GM23338 (cell line): ENCODE measurements around the gene ENTPD8. TPM values are rescaled to one million over a fixed set of nuclear protein-coding genes. Genes with fewer than 3 reads are reported as not detected.

Source experiments
- ATAC-seq: fragments of 200-7000 bp; cut with Tn5 transposase; 3 replicates; pipeline ENCODE4 v1.9.1; 2020
- DNase-seq: peaks from one replicate; pipeline ENCODE4 v3.0.0-alpha.2; 2015; ENCODE audit warnings: low spot score
- H2AFZ ChIP-seq: fragments of 200-600 bp; sonication (generic); 2 replicates; pipeline ENCODE4 v1.8.0; 2016; ENCODE audit warnings: antibody characterized with exemption, mild to moderate bottlenecking, moderate library complexity
- H3F3A ChIP-seq: fragments of 200-600 bp; sonication (generic); replicated peaks from 2 replicates; pipeline ENCODE4 v1.8.0; 2017; ENCODE audit warnings: antibody characterized with exemption, mixed run types, low read depth
- H3K27ac ChIP-seq: fragments of 200-600 bp; sonication (generic); 2 replicates; pipeline ENCODE4 v1.6.1; 2016; ENCODE audit warnings: low read depth
- H3K27me3 ChIP-seq: fragments of 200-600 bp; sonication (generic); 2 replicates; pipeline ENCODE4 v1.8.0; 2016; ENCODE audit warnings: mild to moderate bottlenecking, mixed run types, moderate library complexity; ENCODE audit not compliant: insufficient read depth
- H3K36me3 ChIP-seq: fragments of 200-600 bp; sonication (generic); 2 replicates; pipeline ENCODE4 v1.8.0; 2016; ENCODE audit warnings: mild to moderate bottlenecking; ENCODE audit not compliant: insufficient read depth
- H3K4me1 ChIP-seq: fragments of 200-600 bp; sonication (generic); 2 replicates; pipeline ENCODE4 v1.8.0; 2016; ENCODE audit warnings: mild to moderate bottlenecking, moderate library complexity; ENCODE audit not compliant: insufficient read depth
- H3K4me2 ChIP-seq: fragments of 200-600 bp; sonication (generic); 2 replicates; pipeline ENCODE4 v1.7.1; 2017; ENCODE audit warnings: mixed run types
- H3K4me3 ChIP-seq: fragments of 200-600 bp; sonication (generic); 2 replicates; pipeline ENCODE4 v1.6.1; 2016; ENCODE audit warnings: mixed run types
- H3K79me2 ChIP-seq: fragments of 200-600 bp; sonication (generic); replicated peaks from 2 replicates; pipeline ENCODE4 v1.8.0; 2017; ENCODE audit warnings: mild to moderate bottlenecking; ENCODE audit not compliant: insufficient read depth
- H3K9me2 ChIP-seq: fragments of 200-600 bp; sonication (generic); 2 replicates; pipeline ENCODE4 v1.8.0; 2017; ENCODE audit not compliant: insufficient read depth
- H4K20me1 ChIP-seq: fragments of 200-600 bp; sonication (generic); replicated peaks from 2 replicates; pipeline ENCODE4 v1.8.0; 2017; ENCODE audit warnings: mild to moderate bottlenecking; ENCODE audit not compliant: insufficient read depth
- H3K27ac Mint-ChIP-seq: 2 replicates; pipeline ENCODE4 v1.8.0; 2020; ENCODE audit warnings: inconsistent platforms, mild to moderate bottlenecking, moderate library complexity, mixed read lengths
- H3K27me3 Mint-ChIP-seq: 3 replicates; pipeline ENCODE4 v1.8.0; 2022; ENCODE audit warnings: low read depth, mild to moderate bottlenecking, moderate library complexity, mixed read lengths, inconsistent platforms; ENCODE audit not compliant: insufficient read depth, poor library complexity
- H3K36me3 Mint-ChIP-seq: 3 replicates; pipeline ENCODE4 v1.8.0; 2021; ENCODE audit warnings: low read depth, mild to moderate bottlenecking, inconsistent platforms, moderate library complexity, mixed read lengths
- H3K4me1 Mint-ChIP-seq: 3 replicates; pipeline ENCODE4 v1.8.0; 2020; ENCODE audit warnings: mild to moderate bottlenecking, inconsistent platforms, mixed read lengths
- H3K4me3 Mint-ChIP-seq: 3 replicates; pipeline ENCODE4 v1.8.0; 2021; ENCODE audit warnings: moderate library complexity, mild to moderate bottlenecking, inconsistent platforms, mixed read lengths
- H3K9me3 Mint-ChIP-seq: 3 replicates; pipeline ENCODE4 v1.8.0; 2020; ENCODE audit warnings: moderate library complexity, mild to moderate bottlenecking, inconsistent platforms, mixed read lengths
- CREB1 ChIP-seq: fragments of 250-450 bp; sonication (Bioruptor Pico); IDR thresholded peaks from 2 replicates; pipeline ENCODE4 v1.5.0; 2020; ENCODE audit warnings: low read depth, mild to moderate bottlenecking, moderate library complexity
- CTCF ChIP-seq, 2 experiments: fragments of 200-600 bp in 1 of 2; sonication (generic) in 1 of 2; conservative IDR thresholded peaks; 2 replicates each; pipeline versions ENCODE4 v1.5.1 to v1.6.1; 2016 to 2017; ENCODE audit warnings: antibody characterized with exemption in 2 of 2, low read depth in 2 of 2, mild to moderate bottlenecking in 2 of 2, moderate library complexity in 1 of 2
- EZH2 ChIP-seq: fragments of 200-600 bp; sonication (generic); IDR thresholded peaks from one replicate; pipeline ENCODE4 v1.8.0; 2017; ENCODE audit warnings: antibody characterized with exemption, mild to moderate bottlenecking, low read depth; ENCODE audit not compliant: unreplicated experiment
- JUNB ChIP-seq: IDR thresholded peaks from one replicate; pipeline ENCODE4 v1.6.1; 2016; ENCODE audit warnings: antibody characterized with exemption; ENCODE audit not compliant: unreplicated experiment
- ZNF114 ChIP-seq: fragments of 250-450 bp; sonication (Bioruptor Pico); IDR thresholded peaks from 2 replicates; pipeline ENCODE4 v1.5.0; 2020; ENCODE audit warnings: mild to moderate bottlenecking, moderate library complexity
- ZNF331 ChIP-seq: fragments of 250-450 bp; sonication (Bioruptor Pico); IDR thresholded peaks from 2 replicates; pipeline ENCODE4 v1.5.0; 2020; ENCODE audit warnings: low read depth, mild to moderate bottlenecking, moderate library complexity
- polyA plus RNA-seq: library from polyadenylated mRNA; unstranded; fragments of >200 nt; fragmentation: Nextera tagmentation; extraction: Ambion mirVana; gene quantifications from 2 replicates; pipeline ENCODE4 v1.2.1, GENCODE V29; 2016
- total RNA-seq: library from RNA; depleted of rRNA; stranded (reverse); fragments of >200 nt; shearing (Covaris generic); gene quantifications from 2 replicates; pipeline ENCODE4 v1.2.3, GENCODE V29; 2014

Gene ENTPD8
- total and polyA plus RNA-seq, 2 experiments from 2014 or later = 0.42 to 0.89 TPM

DNA sequence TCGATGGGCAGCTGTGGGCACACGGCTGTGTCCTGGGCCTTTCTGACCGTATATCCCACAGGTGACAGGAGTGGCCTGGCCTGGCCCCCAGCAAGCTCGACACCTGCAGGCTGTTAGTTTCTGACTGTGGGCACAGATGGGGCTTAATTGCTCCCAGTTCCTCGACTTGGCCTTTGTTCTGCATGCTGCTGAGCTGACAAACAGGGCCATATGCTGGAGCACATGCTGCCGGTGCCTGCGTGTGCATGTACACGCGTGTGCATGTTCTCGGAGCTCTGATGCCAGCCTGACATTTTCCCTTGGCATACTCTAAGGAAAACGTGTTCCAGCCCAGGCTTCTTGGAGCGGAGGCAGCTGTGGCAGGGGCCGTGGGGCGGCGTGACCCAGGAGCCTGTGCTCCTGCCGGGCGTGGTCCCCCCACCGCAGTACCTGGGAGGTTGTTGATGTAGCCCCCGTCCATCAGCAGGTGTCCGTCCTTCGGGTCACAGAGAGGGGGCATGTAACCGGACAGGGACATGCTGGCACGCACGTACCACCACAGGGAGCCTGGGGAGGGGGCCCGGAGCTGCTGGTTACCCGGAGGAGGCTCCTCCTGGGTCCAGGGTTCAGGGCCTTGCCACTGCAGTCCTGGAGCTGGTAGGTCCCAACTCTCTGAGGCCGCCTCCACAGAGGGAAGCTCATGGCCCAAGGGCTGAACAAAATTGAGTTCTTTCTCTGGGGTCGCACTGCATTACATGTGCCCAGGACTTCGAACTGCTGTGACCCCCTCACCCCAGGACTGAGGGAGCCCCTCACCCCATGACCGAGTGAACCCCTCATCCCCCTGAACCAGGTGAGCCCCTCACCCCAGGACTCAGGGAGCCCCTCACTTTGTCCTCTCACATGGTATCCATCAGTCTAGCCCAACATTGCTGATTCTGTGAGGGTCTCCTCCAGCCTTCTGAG, 22.1 kb upstream of the ENTPD8 start (continued):
- TF ChIP-seq CTCF (conservative IDR thresholded peaks at IDR 0.05; ENCODE audit: low read depth in 2 of 2) (no peak), EZH2 (no peak), CREB1 (CRISPR knock-in tag) (no peak), ZNF114 (no peak)

GRCh38 chr9:137462396-137462985, 21.3 kb upstream of the ENTPD8 start:
- H3K9me2 ChIP-seq = no peaks in the 10 kb centered on the region
- no peaks in the 10 kb centered on the region for H3F3A ChIP-seq
- no peaks in the 10 kb centered on the region for H3K79me2 ChIP-seq
- no peaks in the 10 kb centered on the region for H3K27me3 ChIP-seq
- no peak overlapping the region for H3K4me2 ChIP-seq
- TF ChIP-seq CTCF (conservative IDR thresholded peaks at IDR 0.05; ENCODE audit: low read depth in 2 of 2) (no peak), ZNF114 (no peak), ZNF331 (CRISPR knock-in tag) (no peak), CREB1 (CRISPR knock-in tag) (no peak), JUNB (no peak)
- Mint-ChIP-seq H3K4me3 (no peak overlapping the region), H3K4me1 (peaks cover 2% of the 10 kb centered on the region; the same call in 2 of the 3 replicates), H3K36me3 (no peaks in the 10 kb centered on the region; the same call in 2 of the 3 replicates), H3K9me3 (no peaks in the 10 kb centered on the region; the same call in 2 of the 3 replicates), H3K27ac (no peak overlapping the region), H3K27me3 (peaks cover 6% of the 10 kb centered on the region)
- no peak overlapping the region for H3K27ac ChIP-seq
- H2AFZ ChIP-seq = no peak overlapping the region
- DNase-seq (no peak), ATAC-seq (no peak)
- no peak overlapping the region for H3K4me3 ChIP-seq
- H3K4me1 ChIP-seq = no peaks in the 10 kb centered on the region
- no peaks in the 10 kb centered on the region for H4K20me1 ChIP-seq
- no peaks in the 10 kb centered on the region for H3K36me3 ChIP-seq
